ENCODE data around the gene PRKN.
"Not testable (repeated sequence)": the region's sequence is repeated elsewhere in the genome, so short reads cannot be mapped to it uniquely, and the experiment has no call there.

The PRKN gene

DNA sequence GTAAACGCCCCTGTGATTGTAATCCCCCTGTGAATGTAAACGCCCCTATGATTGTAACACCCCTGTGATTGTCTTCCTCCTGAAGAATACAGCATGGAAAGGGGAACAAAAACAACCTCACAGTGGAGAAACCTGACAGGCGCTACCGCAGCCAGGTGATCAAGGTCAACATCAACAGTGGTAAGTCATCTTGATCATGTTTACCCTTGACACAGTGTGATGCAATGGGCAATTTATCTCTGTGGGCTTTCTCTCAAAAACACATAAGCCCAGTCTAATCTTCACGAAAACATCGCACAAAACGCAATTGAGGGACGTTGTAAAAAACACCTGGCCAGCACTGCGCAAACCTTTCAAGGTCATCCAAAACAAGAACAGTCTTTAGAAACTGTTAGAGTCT, 277.2 kb downstream of the PRKN start:
- DNase-seq (ENCODE audit: low read depth, low spot score): no peak

DNA sequence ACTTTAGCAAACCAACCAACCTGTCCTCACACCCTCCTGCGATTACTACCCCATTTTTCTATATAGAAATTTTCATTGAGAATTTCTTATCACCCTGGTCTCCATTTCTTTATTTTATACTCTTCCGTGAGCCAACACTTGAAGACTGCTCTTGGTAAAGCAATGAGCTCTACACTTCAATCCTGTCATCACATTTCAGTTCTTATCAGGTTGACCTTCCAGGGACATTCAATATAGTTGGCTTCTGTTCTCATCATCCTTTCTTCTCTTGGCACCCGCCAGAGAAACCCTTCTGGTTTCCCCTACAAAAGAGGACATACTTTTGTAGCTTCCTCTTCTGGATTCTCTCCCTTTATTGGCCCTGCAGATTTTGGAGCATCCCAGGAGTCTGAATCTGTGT, 279.3 kb downstream of the PRKN start:
- DNase-seq (ENCODE audit: low read depth, low spot score): no peak

DNA sequence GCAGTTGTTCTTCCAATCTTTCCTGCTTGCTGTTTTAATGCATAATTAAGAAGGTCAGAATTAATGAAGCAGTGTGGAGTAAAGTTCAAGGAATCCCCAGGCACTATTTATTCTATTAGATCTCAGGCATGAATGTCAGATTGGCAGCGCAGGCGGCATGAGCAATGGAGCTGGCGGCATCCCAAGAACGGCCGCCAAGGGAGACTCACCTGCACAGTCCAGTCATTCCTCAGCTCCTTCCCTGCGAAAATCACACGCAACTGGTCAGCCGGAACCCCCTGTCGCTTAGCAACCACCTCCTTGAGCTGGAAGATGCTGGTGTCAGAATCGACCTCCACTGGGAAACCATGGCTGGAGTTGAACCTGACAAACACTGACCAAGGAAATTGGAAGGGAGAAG, 284.5 kb downstream of the PRKN start:
- DNase-seq (ENCODE audit: low read depth, low spot score): peak; percentile 78

DNA sequence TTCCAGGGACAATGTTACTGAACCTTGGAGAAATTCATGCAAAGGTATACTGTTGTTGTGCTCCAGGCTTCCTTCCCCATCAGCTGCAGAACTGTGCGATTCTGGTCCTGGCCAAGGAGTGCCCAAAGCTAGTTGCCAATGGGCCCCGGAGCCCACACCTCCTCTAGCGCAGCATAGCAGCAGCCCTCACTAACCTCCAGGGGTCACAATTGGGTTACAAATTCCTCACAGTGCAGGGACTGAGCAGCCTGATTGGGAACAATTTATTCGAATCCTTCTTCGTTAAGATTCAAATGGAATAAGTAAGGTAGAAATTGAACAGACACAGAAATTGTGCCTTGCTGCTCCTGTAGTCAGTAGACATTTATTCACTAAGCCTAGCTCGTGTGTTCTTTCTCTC, 284.9 kb downstream of the PRKN start:
- peak; percentile 58 for DNase-seq (ENCODE audit: low read depth, low spot score)

DNA sequence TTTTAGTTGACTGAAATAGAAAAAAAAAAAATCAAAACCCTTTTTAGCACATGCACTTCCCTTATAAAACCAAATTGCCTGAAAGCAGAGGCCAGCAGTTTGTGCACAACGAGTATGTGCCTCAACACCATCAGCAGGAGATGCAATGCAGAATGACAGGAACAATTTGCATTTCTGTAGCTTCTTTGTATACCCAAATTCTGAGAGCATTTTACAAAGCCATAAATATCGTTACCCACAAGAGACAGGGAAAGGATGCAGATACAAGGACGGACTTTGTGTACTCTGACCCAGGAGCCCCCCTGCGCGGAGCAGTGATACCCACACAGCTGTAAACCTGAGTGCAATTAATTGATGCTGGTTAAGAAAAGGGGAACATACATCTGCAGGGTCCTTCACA, 285.6 kb downstream of the PRKN start:
- DNase-seq (ENCODE audit: low read depth, low spot score): no peak

DNA sequence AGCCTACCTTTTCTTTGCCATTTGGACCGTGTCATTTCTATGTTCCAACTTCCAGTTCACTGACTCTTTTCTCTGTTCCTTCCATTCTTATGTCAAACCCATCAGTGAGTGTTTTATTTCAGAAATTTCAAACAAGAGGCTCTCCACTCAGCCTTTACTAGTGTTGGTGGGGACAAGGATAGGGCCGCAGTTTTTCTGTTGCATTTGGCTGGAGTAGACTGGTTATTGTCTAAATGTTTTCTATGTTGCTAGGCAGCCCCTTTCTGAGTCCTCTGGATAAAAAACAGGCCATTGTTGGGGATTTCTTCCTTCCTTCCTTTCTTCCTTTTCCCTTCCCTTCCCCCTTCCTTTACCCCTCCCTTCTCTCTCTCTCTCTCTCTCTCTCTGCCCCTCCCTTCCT, 288.6 kb downstream of the PRKN start:
- DNase-seq (ENCODE audit: low read depth, low spot score): peak; percentile 0

DNA sequence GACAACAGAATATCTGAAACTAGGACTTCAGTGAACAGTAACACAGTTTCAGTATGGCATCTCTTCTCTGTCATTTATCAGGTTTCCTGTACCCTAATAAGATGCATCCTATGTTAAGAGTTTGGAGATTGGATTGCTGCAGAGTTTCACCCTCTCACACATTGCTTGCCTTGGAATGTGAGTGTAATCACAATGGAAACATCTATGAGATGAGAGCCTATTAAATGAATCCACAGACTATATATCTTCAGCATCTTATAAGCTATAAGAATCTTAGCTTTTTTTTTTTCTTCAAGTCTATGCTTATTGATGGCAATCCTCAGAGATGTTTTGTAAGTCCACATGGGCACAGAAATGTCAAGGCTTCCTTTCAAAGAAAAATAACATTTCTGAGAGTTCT, 292.5 kb downstream of the PRKN start:
- DNase-seq (ENCODE audit: low read depth, low spot score): no peak

DNA sequence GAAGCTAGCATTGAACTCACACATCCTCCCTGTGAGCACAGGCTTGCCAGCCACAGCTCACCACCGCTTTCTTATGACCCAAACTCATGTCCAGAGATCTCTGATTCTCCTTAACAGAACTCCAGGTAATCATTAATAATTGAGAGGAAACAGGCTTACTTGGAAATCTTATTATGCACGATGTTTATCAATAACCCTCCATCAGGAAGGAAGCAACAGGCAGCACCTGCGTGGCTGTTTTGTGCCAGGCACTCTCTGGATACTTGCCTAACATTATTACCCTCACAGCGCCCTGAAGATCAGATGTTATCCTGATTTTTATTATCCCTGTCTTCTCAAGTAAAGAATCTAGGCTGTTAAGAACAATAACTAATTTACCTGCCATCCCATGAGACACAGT, 306.6 kb downstream of the PRKN start:
- no peak for DNase-seq (ENCODE audit: low read depth, low spot score)

DNA sequence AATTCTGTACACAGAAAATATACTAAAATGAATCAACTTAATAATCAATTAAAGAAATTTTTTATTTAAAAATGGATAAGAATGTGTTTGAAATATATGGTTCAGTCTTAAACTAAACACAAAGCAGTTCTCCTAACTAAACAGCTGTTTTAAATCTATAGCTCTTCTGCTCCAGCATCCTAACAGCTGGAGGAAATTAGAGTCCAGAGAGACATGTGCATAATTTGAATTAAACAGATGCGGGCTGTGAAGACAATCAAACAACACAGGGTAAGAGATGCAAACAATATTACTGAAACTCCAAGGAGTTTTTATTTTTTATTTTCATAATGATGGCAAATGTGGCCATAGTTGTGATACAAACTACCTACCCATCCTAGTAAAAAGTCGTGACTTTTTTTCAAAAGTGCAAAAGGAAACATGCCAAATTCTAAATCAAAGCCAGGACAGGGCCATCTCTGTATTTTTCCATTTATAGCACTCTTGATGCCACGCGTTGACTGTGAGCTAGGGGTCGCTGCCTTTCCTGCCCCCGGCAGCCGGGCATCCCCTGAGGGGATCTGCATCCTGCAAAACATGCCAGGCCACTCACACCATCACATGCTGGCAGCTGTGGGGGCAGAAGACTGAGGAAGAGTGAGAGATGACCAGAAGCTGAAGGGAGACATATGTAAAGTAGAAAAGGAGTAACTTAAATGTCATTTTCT, 310.6 kb downstream of the PRKN start:
- no peak for DNase-seq (ENCODE audit: low read depth, low spot score)

DNA sequence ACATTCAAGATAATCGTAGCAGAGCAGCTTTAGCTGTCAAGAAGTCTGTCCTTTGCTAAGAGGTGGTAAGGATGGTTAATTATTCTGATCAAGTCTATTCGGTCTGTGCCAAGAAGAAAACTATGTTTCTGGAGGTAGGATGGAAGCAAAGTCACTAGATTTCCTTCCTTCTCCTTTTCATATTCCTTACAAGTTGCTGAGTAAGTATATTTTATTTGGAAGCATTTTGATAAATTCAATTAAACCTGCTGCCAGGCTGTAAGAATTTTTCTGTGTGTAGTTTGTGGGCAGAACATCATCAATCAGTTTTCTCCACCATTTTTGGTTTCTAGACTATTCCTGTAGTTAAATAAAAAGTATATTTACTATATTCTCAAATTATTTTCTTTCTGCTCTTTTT, 311.3 kb downstream of the PRKN start:
- no peak for DNase-seq (ENCODE audit: low read depth, low spot score)

DNA sequence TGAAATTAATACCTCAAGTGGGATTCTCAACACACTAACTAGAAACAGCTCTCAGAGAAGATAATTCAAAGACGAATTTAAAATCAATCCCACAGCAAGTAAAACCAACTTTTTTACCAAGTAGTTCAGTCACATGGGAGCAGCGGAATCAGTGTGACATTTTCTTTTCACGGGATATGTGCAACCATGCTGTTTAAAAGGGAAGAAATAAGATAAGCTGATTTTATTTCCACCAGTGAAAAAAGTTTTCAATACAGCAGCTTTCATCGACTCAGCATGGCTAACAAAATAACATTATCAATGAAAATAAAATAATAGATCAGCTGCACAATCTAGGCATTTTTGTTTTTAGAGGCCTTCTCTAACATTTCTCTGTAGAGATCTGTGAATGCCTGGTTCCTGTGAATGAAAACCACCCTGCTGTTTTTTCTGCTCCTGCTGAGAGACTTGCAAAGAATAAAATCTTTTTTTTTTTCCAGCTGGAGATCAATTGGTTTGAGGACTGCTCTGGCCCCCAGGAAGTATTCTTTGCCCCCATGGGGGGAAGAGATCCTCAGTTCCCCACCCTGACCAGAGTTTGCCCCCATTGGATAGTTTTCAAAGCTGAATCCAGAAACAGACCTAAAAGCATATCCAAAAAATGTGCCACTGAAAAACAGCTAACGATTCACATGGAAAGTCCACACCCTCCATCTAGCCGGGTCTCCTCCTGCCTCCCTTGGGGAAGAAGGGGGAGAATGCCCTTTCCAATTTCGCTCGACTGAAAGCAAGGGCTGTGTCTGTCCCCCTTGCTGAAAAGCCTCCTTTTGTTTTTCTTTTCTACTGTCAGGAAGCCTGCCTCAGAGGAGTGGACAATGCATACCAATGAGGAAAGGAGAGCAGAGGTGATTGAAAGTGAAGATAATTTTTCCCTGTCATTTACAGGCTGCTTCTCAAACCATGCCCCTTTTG, 317.6 kb downstream of the PRKN start:
- peak; percentile 2 for DNase-seq (ENCODE audit: low read depth, low spot score)

DNA sequence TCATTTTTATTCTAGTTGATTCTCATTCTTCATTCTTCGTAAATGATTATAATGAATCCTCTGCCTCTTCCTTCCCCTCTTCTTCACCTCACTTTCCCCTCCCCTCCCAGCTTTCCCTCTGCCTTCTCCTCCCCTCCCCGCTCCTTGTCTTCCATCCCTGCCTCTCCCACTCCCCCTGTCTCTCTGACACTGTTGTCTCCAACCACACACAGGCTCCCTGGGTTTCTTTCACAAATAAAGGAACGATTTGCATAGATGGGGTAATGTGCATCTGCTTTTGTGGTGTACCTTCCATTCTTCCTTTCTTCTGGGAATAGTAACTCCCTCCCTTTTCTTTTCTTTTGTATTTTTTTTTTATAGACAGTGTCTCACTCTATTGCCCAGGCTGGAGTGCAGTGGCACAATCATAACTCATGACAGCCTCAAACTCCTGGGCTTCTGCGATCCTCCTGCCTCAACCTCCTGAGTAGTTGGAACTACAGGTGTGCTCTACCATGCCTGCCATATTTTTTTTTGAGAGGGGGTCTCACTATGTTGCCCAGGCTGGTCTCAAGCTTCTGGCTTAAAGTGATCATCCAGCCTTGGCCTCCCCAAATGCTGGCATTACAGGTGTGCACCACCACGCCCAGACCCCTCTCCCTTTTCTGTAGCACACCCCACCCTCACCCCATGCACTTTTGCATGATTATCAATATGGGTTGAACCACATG, 318.6 kb downstream of the PRKN start:
- no peak for DNase-seq (ENCODE audit: low read depth, low spot score)

DNA sequence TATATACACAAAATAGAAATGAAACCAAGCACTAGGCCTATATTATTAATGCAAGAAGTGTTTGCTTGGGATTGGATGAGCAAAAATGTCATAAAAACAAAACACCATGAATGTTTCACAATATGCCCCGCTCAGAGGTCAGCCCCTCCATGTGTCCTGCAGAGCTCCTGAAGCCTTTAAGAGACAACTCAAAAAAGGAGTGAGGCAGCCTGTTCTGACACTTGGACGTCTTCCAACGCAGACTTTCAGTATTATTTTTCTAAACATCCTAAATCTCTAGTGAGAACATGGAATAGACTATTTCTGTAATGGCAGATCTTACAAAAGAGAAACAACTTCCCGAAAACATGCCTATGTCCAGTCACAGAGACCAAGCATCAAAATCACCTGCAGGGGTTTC, 322.6 kb downstream of the PRKN start:
- no peak for DNase-seq (ENCODE audit: low read depth, low spot score)

DNA sequence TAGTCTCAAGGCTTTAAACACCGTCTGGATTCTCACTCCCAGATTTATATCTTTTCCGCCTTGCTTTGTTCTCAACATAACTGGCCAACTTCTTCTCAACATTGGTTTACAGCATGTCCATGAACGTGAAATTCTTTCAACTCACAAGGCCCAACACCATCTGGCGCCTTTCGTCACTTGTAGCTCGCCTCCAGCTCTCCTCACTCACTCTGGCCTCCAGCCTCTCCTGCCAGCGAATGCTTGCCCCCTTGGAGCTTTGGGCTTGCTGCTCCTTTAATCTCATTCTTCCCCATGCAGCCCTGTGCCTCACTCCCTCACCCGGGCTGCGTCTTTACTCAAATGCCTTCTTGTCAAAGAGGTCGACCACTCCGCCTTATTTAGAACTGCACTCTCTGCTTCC, 324.5 kb downstream of the PRKN start:
- DNase-seq (ENCODE audit: low read depth, low spot score): no peak

DNA sequence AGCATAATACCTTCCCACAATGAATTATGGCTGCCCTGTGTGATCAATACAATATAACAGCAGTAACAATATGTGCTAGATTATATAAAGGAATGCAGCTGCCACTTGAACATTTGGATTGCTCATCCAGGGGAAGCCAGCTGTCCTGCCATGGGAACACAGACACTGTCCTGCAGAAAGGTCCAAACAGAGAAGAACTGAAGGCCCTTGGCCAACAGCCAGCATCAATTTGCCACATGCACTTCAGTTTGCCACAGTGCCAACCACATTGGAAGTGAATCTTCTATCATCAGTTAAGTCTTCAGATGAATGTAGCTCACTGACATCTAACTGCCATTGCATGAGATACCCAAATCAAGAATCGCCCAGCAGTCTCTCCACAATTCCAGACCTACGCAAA, 332.4 kb downstream of the PRKN start:
- DNase-seq (ENCODE audit: low read depth, low spot score): no peak

DNA sequence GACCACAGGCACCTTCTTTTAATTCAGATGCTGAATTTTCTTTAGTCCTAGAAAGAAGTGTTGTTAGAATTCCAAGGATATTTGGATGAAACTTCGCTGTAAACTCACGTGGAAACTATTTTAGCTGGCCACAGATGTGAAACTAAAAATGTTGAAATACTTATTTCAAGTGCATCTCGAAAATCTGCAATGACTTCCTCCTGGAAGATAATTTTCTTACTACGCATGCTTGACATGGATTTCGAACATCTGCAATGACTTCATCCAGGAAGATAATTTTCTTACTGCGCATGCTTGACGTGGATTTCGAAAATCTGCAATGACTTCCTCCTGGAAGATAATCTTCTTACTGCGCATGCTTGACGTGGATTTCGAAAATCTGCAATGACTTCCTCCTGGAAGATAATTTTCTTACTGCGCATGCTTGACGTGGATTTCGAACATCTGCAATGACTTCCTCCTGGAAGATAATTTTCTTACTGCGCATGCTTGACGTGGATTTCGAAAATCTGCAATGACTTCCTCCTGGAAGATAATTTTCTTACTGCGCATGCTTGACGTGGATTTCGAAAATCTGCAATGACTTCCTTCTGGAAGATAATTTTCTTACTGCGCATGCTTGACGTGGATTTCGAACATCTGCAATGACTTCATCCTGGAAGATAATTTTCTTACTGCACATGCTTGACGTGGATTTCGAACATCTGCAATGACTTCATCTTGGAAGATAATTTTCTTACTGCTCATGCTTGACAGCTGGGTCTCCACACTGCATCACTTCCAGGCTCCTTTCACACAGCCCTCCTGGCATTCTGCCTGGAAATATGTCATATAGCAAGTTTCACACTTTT, 336.4 kb downstream of the PRKN start:
- not testable (repeated sequence) for DNase-seq (ENCODE audit: low read depth, low spot score)

DNA sequence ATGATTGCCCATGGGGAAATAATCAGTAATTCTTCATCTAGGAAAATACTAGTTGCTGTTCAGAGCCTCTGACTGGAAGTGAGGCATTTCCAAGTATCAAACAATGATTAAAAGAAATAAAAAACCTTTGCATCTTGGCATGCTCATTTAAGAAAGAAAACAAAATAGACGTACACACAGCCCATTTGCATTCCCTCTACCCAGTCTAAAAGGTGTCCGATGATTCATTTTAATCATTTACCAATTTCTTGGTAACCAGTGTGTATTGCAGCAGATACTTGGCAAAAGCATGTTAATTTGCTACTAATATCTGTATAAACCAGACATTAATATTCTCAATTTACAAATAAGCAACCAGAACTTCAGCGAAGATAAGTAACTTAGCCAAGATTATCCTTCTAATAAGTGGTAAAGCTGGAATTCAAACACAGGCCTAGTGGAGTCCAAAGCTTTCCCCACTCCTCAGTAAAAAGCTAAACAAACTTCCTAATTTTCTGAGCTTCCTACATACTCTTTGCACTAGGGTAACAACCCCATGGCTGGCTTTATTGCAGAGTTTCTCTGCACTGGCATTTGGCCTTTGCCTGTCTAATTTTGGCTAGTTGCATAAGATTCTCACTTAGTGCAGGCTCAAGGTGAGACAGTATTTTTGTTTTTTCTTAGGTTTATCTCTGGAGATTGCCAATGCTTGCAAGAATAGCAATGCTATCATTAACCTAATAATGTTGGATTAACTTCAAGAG, 338.1 kb downstream of the PRKN start:
- DNase-seq (ENCODE audit: low read depth, low spot score): no peak

DNA sequence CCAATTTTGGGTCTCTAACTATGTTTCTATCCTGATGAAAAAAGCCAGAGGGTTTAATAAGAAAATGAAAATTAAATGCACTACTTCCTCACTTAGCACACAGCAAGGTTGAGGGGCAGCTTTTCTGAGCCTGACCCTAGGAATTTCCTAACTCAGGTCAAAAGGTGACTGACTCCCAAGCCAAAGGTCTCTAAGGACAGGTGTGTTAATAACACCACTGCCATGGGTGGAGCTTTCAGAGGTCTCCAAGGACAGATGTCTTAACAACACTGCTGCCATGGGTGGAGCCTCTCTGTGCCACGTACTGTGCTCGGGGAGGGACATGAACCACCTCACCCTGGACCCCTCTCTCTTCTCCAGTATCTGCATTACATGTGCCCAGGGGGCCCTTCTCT, 339.2 kb downstream of the PRKN start:
- DNase-seq (ENCODE audit: low read depth, low spot score): no peak

DNA sequence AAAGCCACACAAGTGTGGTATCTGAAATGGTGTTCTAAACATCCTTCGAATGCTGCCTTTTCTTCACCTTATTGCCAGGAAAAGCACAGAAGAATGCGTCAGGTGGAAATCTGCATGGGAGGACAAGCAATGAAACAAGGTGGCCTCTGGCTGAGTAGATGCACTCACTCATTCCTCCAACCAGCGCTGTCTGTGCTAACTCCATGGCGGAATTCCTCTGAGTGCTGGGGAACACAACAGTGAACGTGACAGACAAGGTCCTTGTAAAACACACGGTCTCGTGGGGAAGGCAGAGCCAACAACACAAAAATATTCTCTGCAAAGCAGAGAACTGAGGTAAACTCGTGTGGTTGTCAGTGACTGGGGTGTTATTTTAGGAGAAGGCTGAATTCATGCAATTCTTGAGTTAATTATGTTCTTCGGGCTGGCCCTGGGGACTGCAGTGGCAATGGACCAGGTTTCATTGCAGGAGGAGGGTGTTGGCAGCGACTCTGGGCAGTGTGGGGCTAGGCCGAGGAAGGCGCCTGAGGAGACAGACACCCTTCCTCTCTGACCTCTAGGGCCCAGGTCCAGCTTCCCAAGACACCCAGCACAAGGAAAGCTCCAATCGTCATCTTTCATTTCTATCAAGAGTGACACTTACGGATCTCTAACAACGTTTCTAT, 339.7 kb downstream of the PRKN start:
- DNase-seq (ENCODE audit: low read depth, low spot score): no peak

DNA sequence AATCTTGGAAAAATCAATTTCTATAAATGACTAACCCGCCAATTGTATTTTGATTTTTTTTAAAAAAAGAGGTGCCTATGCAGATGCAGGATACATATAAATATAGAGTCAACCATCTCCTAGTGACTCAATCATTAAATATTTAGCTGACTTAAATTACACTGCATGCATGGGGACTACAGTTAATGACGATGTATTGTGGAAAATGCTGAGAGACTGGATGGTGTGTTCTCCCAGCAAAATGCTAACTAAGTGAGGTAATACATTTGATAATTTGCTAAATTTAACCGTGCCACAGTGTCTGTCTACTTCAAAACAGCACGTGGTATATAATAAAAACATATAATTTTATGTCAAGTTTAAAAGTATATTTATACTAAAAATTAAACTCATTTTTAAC, 341.6 kb downstream of the PRKN start:
- peak; percentile 23 for DNase-seq (ENCODE audit: low read depth, low spot score)
